GM06990 (cell line): Measurements from ENCODE around the gene SAXO2.
A peak's percentile ranks its signal among the peaks of the same experiment; 100 is the strongest.
"Not testable (repeated sequence)": the region's sequence is repeated elsewhere in the genome, so short reads cannot be mapped to it uniquely, and the experiment has no call there.

Experiments used
- DNase-seq: peaks from one replicate; pipeline ENCODE4 v3.0.0-alpha.2; 2011; ENCODE audit not compliant: insufficient read length; ENCODE audit errors: extremely low read depth
- H3K27me3 ChIP-seq: replicated peaks from 2 replicates; pipeline ENCODE4 v1.6.0; 2011; ENCODE audit warnings: low read length; ENCODE audit not compliant: control insufficient read depth, insufficient read depth
- H3K36me3 ChIP-seq: 2 replicates; pipeline ENCODE4 v1.5.1; 2011; ENCODE audit warnings: low read length; ENCODE audit not compliant: control insufficient read depth, insufficient read depth
- H3K4me3 ChIP-seq: replicated peaks from 2 replicates; pipeline ENCODE4 v1.5.1; 2011; ENCODE audit warnings: low read depth, mild to moderate bottlenecking, control low read depth, low read length
- TF ChIP-seq, protein P1 (sequence below): IDR thresholded peaks from 2 replicates; pipeline ENCODE4 v1.5.1; 2011; ENCODE audit warnings: low read length, control low read depth, mild to moderate bottlenecking, inconsistent platforms; ENCODE audit not compliant: insufficient read depth, poor library complexity, severe bottlenecking

Gene SAXO2

DNA sequence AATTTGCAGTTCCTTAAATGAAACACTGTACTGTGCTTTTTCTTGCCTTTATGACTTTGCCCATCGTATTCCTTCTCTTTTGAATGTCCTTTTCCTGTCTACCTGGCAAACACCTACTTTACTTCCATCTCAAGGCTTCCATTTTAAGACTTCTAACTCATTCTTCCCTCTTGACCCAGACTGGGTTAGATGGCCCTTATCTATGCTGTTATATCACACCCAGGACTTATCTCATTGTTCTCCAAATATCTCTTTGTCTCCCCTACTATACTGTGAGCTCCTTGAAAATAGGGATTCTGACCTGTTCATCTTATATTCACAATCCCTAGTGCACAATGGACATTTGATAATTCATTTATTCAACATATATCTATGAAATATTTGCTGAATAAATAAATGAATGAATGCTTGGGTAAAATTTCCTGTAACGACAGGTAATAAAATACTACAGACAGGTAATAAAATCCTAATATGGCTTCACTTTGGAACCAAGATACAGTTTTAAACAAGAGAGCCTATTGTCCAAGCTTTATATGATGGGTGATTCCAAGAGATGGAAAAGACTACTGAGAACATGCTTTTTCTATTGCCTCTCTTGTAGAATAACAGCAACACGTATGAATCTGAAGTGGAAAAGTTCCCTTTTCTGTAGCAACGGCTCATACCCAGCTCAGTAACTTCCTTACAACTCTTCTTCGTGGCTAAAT lies 22.8 kb upstream of the SAXO2 start:
- TF ChIP-seq, protein P1, sequence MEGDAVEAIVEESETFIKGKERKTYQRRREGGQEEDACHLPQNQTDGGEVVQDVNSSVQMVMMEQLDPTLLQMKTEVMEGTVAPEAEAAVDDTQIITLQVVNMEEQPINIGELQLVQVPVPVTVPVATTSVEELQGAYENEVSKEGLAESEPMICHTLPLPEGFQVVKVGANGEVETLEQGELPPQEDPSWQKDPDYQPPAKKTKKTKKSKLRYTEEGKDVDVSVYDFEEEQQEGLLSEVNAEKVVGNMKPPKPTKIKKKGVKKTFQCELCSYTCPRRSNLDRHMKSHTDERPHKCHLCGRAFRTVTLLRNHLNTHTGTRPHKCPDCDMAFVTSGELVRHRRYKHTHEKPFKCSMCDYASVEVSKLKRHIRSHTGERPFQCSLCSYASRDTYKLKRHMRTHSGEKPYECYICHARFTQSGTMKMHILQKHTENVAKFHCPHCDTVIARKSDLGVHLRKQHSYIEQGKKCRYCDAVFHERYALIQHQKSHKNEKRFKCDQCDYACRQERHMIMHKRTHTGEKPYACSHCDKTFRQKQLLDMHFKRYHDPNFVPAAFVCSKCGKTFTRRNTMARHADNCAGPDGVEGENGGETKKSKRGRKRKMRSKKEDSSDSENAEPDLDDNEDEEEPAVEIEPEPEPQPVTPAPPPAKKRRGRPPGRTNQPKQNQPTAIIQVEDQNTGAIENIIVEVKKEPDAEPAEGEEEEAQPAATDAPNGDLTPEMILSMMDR, result no peak
- no peak for DNase-seq
- Histone ChIP-seq H3K27me3 (no peaks in the 10 kb centered on the region), H3K4me3 (no peak overlapping the region), H3K36me3 (no peaks in the 10 kb centered on the region)

DNA sequence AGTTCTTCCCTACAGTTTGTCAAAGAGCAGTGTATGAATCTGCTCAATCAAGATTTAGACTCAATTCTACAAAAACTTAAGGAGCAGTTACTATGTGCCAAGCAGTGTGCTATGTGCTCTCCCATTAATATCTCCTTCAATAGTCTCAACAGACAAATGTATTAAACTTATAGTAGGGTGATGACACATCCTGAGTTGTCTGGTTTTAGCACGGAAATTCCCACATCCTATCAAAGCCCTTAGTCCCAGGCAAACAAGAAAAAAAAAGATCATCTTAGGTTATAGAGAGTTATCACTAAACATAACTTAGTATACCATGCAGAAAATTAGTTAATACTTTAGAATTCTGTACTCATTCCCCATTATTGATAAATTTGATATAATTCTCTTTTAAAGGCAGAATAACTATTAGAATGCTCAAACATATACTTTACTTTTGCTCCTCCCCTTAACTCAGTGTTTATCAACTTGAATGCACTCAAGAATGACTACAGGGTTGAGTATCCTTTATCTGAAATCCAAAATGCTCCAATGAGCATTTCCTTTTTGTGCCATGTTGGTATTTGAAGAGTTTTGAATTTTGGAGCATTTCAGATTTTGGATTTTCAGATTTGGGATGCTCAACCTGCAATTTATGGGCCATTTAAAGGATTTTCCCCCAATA lies 20.6 kb upstream of the SAXO2 start:
- DNase-seq, H3K27me3 ChIP-seq, H3K36me3 ChIP-seq, H3K4me3 ChIP-seq: not testable (repeated sequence)

DNA sequence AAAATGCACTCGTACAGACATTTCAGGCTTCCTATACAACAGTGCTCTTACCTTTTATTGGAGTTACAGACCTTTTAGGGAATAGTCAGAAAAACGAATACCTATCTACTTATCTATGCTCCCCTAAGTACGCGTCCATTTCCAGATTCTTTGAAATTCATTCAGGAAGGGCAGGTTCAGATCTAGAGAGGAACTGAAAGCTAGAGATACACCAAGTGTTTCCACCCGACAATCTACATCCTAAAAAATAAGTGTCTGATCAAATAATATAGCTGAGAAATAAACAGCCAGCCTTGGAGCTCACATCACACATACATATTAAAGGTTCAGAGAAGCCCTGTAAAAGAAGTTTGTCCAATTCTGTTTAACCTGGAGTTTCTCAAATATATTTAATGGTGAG lies 19.0 kb upstream of the SAXO2 start:
- not testable (repeated sequence) for H3K27me3 ChIP-seq, DNase-seq, H3K36me3 ChIP-seq, H3K4me3 ChIP-seq

DNA sequence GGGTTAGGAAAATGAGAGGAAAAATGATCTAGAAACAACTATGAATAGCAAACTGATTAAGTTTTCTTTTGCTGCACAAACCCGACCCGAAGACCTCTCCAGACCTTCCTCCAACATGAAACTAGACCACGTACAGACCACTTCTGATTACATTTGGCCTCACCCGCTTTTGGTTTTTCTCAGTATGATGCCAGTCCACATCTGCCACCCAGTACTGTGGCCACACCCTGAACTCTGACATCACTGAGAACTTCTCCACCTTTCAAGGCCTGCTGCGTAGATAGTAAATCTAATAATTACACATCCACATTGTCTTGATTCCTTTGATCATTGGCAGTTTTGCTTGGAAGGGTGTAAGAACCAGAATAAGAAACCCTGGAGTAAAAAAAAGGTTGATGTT lies 16.7 kb upstream of the SAXO2 start:
- H3K36me3 ChIP-seq, DNase-seq, H3K27me3 ChIP-seq: not testable (repeated sequence)

DNA sequence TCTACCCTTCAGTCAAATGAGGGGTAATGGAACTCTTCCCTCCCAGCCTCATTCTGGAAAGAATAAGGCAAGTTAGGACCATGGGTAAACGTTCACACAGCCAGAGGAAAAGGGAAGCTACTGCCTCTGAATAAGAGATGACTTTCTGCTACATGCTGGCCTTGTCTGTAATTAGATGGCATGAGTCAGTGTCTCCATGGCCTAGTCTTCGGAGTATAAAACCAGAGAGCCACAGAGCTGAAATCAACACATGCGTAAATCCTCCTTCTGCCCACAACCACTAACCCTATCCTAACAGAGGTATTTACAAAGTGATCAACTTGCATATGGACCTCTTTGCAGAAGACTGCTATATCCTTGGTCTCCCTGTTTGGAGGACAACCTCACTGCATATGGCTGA lies 14.4 kb upstream of the SAXO2 start:
- H3K4me3 ChIP-seq, H3K27me3 ChIP-seq, DNase-seq, H3K36me3 ChIP-seq: not testable (repeated sequence)

More for the DNA sequence above, 16.7 kb upstream of the SAXO2 start:
- H3K4me3 ChIP-seq, result not testable (repeated sequence)

DNA sequence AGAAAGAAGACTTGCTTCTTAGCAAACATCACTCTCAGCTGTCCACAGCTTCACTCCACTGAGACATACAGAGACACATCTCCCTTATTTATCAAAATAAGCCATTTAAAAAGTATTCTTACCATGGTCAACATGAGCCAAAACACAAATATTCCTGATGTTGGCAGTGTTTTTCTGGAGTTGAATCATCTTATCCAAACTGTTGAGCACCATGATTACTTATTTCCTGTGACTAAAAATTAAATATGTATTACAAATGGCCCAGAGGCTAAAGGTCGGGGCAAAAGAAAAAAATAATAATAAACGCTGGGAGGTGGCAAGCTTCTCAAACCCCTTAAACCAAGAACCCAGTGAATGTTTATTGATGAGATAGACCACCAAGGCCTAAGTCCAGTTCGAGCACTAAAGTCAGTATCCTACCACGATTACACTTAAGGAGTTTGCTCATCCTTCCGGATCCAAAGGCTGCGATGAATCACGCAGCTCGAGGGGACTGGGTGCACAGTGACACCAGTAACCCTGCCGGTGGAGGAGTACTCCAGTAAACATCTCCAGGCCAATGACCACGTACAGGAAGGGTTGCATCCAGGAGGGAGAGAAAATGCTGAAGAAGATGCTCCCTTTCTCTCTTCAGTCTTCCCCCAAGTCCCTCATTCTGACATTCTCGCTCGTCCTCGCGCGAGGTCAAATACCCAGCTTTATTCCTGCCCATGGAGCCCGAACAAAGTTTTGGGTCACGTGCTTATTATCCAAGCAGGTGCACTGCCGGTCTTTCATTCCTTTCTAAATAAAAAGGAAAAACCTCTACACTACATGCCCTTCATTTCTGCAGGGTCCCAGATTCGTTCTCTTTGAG lies 824 bp upstream of the SAXO2 start:
- H3K4me3 ChIP-seq, result peak overlapping the region; percentile 83
- not testable (repeated sequence) for H3K27me3 ChIP-seq, H3K36me3 ChIP-seq
- peak; percentile 18 for DNase-seq

DNA sequence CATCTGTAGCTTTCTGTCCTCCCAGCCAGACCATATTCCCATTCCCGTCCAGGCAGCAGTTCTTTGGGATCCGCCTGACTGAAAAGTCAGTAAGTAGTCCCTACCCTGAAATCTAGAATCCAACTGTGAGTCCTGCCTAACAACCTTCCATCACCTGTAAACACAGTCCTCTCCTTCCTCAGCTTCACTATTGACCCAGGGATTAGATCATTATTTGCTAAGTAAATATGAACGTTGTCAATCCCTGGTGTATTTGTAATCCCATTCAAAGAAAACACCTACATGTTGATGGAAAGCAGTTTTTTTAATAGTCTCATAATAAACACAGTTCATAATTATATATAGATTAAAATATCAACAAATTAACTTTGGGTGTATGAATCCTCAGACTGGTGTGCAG lies 732 bp downstream of the SAXO2 start:
- DNase-seq, result no peak
- H3K4me3 ChIP-seq, result peak overlapping the region; percentile 83
- TF ChIP-seq, protein P1, result no peak
- H3K36me3 ChIP-seq, result no peaks in the 10 kb centered on the region; the same call in 1 of the 2 replicates
- no peaks in the 10 kb centered on the region for H3K27me3 ChIP-seq

DNA sequence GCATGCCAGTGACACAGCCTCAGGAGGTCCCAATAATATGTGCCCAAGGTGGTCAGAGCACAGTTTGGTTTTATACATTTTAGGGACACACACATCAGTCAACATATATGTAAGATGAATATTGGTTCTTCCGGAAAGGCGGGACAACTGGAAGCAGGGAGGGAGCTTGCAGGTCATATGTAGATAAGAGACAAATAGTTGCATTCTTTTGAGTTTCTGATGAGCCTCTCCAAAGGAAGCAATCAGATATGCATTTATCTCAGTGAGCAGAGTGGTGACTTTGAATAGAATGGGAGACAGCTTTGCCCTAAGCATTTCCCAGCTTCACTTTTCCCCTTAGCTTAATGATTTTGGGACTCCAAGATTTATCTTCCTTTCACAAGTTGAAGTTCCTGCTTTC lies 4.5 kb downstream of the SAXO2 start:
- H3K27me3 ChIP-seq, H3K36me3 ChIP-seq, DNase-seq, H3K4me3 ChIP-seq: not testable (repeated sequence)

DNA sequence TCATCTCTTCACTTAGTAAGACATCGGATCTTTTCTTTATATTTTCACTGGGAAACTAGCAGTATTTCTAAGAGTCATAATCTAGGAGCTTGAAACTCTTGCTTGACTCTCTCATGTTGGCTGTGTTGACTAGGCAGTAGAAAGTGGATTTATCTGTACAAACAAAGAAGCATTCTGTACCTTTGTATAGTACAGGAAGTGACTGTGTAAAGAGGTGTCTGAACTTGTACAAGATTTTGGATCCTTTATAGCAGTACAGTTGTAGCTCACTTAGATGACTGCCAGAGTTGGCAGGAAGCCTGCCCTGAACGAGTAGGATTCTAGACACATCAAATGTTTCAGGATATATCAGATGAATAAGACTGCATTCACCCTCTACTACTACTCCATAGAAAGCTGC lies 5.8 kb downstream of the SAXO2 start:
- H3K27me3 ChIP-seq, DNase-seq, H3K4me3 ChIP-seq, H3K36me3 ChIP-seq: not testable (repeated sequence)
